ENCODE data around the gene DOK6. TPM values are rescaled to one million over a fixed set of nuclear protein-coding genes. Genes with fewer than 3 reads are reported as not detected.

DOK6 gene
- total and polyA plus RNA-seq, 2 experiments from 2014 or later = 0.29 to 0.42 TPM

DNA sequence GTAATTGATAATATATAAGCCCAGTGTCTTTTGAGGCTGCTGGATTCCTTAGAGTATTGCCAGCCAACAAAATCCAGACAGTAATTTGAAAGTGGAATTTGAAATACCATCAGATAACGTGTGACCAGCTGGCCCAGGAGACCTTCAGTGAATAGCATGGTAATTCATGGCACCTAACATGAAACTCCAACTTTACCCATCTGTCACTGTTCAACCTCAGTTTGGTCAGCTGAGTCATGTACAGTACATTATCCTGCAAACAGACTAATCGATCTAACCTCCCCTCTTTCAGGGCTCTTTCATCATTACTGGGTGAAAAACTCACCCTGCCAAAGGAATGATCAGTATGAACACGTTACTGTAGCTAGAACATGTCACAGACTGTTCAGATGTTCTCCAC lies 230.6 kb downstream of the DOK6 start:
- Mint-ChIP-seq H3K27ac (no peak overlapping the region), H3K4me1 (peaks cover 9% of the 10 kb centered on the region; the same call in 2 of the 3 replicates), H3K4me3 (no peak overlapping the region), H3K27me3 (ENCODE audit: insufficient read depth, low read depth, poor library complexity) (no peaks in the 10 kb centered on the region), H3K36me3 (ENCODE audit: low read depth) (no peaks in the 10 kb centered on the region), H3K9me3 (no peaks in the 10 kb centered on the region)
- H3K4me2 ChIP-seq = no peak overlapping the region
- no peak overlapping the region for H3K4me3 ChIP-seq
- DNase-seq (ENCODE audit: low spot score) (no peak), ATAC-seq (no peak)
- H2AFZ ChIP-seq = no peak overlapping the region
- no peaks in the 10 kb centered on the region for H3K27me3 ChIP-seq (ENCODE audit: insufficient read depth)
- no peaks in the 10 kb centered on the region for H3K79me2 ChIP-seq (replicated peaks; ENCODE audit: insufficient read depth)
- H3K36me3 ChIP-seq (ENCODE audit: insufficient read depth) = no peaks in the 10 kb centered on the region
- H3K9me2 ChIP-seq (ENCODE audit: insufficient read depth) = no peaks in the 10 kb centered on the region
- no peaks in the 10 kb centered on the region for H3K4me1 ChIP-seq (ENCODE audit: insufficient read depth)
- H4K20me1 ChIP-seq (replicated peaks; ENCODE audit: insufficient read depth) = no peaks in the 10 kb centered on the region
- no peak overlapping the region for H3K27ac ChIP-seq (ENCODE audit: low read depth)
- no peak for TF ChIP-seq NANOG (IDR thresholded peaks at IDR 0.05; ENCODE audit: borderline replicate concordance)
- no peak for TF ChIP-seq ZNF114 (CRISPR knock-in tag; IDR thresholded peaks at IDR 0.05)
- TF ChIP-seq POLR2AphosphoS5 (IDR thresholded peaks at IDR 0.05; ENCODE audit: low read depth) = no peak
- no peak for TF ChIP-seq ZNF331 (CRISPR knock-in tag; IDR thresholded peaks at IDR 0.05; ENCODE audit: low read depth)
- TF ChIP-seq JUNB (IDR thresholded peaks at IDR 0.05; ENCODE audit: unreplicated experiment) = no peak
- no peaks in the 10 kb centered on the region for H3F3A ChIP-seq (replicated peaks; ENCODE audit: low read depth)

GRCh38 chr18:69635482-69635881 lies 234.8 kb downstream of the DOK6 start:
- no peak overlapping the region for H2AFZ ChIP-seq
- no peak for DNase-seq (ENCODE audit: low spot score)
- Mint-ChIP-seq H3K9me3 (no peaks in the 10 kb centered on the region), H3K36me3 (ENCODE audit: low read depth) (no peaks in the 10 kb centered on the region), H3K4me1 (peaks cover 8% of the 10 kb centered on the region; the same call in 2 of the 3 replicates), H3K4me3 (no peak overlapping the region), H3K27me3 (ENCODE audit: insufficient read depth, low read depth, poor library complexity) (no peaks in the 10 kb centered on the region), H3K27ac (no peak overlapping the region)
- no peaks in the 10 kb centered on the region for H3K27me3 ChIP-seq (ENCODE audit: insufficient read depth)
- H3K9me2 ChIP-seq (ENCODE audit: insufficient read depth) = no peaks in the 10 kb centered on the region
- no peak overlapping the region for H3K4me2 ChIP-seq
- H3K4me1 ChIP-seq (ENCODE audit: insufficient read depth) = no peaks in the 10 kb centered on the region
- H4K20me1 ChIP-seq (replicated peaks; ENCODE audit: insufficient read depth) = no peaks in the 10 kb centered on the region
- H3K27ac ChIP-seq (ENCODE audit: low read depth) = no peak overlapping the region
- no peaks in the 10 kb centered on the region for H3K36me3 ChIP-seq (ENCODE audit: insufficient read depth)
- no peak overlapping the region for H3K4me3 ChIP-seq
- no peak for ATAC-seq
- H3F3A ChIP-seq (replicated peaks; ENCODE audit: low read depth) = no peaks in the 10 kb centered on the region
- no peaks in the 10 kb centered on the region for H3K79me2 ChIP-seq (replicated peaks; ENCODE audit: insufficient read depth)
- TF ChIP-seq ZNF114 (CRISPR knock-in tag; IDR thresholded peaks at IDR 0.05) = no peak
- no peak for TF ChIP-seq CREB1 (CRISPR knock-in tag; IDR thresholded peaks at IDR 0.05; ENCODE audit: low read depth)
- TF ChIP-seq, protein P1, sequence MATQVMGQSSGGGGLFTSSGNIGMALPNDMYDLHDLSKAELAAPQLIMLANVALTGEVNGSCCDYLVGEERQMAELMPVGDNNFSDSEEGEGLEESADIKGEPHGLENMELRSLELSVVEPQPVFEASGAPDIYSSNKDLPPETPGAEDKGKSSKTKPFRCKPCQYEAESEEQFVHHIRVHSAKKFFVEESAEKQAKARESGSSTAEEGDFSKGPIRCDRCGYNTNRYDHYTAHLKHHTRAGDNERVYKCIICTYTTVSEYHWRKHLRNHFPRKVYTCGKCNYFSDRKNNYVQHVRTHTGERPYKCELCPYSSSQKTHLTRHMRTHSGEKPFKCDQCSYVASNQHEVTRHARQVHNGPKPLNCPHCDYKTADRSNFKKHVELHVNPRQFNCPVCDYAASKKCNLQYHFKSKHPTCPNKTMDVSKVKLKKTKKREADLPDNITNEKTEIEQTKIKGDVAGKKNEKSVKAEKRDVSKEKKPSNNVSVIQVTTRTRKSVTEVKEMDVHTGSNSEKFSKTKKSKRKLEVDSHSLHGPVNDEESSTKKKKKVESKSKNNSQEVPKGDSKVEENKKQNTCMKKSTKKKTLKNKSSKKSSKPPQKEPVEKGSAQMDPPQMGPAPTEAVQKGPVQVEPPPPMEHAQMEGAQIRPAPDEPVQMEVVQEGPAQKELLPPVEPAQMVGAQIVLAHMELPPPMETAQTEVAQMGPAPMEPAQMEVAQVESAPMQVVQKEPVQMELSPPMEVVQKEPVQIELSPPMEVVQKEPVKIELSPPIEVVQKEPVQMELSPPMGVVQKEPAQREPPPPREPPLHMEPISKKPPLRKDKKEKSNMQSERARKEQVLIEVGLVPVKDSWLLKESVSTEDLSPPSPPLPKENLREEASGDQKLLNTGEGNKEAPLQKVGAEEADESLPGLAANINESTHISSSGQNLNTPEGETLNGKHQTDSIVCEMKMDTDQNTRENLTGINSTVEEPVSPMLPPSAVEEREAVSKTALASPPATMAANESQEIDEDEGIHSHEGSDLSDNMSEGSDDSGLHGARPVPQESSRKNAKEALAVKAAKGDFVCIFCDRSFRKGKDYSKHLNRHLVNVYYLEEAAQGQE (IDR thresholded peaks at IDR 0.05; ENCODE audit: unreplicated experiment) = no peak
- no peak for TF ChIP-seq POLR2AphosphoS5 (IDR thresholded peaks at IDR 0.05; ENCODE audit: low read depth)
- no peak for TF ChIP-seq ZNF331 (CRISPR knock-in tag; IDR thresholded peaks at IDR 0.05; ENCODE audit: low read depth)
- TF ChIP-seq, protein P2, sequence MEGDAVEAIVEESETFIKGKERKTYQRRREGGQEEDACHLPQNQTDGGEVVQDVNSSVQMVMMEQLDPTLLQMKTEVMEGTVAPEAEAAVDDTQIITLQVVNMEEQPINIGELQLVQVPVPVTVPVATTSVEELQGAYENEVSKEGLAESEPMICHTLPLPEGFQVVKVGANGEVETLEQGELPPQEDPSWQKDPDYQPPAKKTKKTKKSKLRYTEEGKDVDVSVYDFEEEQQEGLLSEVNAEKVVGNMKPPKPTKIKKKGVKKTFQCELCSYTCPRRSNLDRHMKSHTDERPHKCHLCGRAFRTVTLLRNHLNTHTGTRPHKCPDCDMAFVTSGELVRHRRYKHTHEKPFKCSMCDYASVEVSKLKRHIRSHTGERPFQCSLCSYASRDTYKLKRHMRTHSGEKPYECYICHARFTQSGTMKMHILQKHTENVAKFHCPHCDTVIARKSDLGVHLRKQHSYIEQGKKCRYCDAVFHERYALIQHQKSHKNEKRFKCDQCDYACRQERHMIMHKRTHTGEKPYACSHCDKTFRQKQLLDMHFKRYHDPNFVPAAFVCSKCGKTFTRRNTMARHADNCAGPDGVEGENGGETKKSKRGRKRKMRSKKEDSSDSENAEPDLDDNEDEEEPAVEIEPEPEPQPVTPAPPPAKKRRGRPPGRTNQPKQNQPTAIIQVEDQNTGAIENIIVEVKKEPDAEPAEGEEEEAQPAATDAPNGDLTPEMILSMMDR (conservative IDR thresholded peaks at IDR 0.05; ENCODE audit: low read depth in 2 of 2) = no peak
- TF ChIP-seq, protein P3, sequence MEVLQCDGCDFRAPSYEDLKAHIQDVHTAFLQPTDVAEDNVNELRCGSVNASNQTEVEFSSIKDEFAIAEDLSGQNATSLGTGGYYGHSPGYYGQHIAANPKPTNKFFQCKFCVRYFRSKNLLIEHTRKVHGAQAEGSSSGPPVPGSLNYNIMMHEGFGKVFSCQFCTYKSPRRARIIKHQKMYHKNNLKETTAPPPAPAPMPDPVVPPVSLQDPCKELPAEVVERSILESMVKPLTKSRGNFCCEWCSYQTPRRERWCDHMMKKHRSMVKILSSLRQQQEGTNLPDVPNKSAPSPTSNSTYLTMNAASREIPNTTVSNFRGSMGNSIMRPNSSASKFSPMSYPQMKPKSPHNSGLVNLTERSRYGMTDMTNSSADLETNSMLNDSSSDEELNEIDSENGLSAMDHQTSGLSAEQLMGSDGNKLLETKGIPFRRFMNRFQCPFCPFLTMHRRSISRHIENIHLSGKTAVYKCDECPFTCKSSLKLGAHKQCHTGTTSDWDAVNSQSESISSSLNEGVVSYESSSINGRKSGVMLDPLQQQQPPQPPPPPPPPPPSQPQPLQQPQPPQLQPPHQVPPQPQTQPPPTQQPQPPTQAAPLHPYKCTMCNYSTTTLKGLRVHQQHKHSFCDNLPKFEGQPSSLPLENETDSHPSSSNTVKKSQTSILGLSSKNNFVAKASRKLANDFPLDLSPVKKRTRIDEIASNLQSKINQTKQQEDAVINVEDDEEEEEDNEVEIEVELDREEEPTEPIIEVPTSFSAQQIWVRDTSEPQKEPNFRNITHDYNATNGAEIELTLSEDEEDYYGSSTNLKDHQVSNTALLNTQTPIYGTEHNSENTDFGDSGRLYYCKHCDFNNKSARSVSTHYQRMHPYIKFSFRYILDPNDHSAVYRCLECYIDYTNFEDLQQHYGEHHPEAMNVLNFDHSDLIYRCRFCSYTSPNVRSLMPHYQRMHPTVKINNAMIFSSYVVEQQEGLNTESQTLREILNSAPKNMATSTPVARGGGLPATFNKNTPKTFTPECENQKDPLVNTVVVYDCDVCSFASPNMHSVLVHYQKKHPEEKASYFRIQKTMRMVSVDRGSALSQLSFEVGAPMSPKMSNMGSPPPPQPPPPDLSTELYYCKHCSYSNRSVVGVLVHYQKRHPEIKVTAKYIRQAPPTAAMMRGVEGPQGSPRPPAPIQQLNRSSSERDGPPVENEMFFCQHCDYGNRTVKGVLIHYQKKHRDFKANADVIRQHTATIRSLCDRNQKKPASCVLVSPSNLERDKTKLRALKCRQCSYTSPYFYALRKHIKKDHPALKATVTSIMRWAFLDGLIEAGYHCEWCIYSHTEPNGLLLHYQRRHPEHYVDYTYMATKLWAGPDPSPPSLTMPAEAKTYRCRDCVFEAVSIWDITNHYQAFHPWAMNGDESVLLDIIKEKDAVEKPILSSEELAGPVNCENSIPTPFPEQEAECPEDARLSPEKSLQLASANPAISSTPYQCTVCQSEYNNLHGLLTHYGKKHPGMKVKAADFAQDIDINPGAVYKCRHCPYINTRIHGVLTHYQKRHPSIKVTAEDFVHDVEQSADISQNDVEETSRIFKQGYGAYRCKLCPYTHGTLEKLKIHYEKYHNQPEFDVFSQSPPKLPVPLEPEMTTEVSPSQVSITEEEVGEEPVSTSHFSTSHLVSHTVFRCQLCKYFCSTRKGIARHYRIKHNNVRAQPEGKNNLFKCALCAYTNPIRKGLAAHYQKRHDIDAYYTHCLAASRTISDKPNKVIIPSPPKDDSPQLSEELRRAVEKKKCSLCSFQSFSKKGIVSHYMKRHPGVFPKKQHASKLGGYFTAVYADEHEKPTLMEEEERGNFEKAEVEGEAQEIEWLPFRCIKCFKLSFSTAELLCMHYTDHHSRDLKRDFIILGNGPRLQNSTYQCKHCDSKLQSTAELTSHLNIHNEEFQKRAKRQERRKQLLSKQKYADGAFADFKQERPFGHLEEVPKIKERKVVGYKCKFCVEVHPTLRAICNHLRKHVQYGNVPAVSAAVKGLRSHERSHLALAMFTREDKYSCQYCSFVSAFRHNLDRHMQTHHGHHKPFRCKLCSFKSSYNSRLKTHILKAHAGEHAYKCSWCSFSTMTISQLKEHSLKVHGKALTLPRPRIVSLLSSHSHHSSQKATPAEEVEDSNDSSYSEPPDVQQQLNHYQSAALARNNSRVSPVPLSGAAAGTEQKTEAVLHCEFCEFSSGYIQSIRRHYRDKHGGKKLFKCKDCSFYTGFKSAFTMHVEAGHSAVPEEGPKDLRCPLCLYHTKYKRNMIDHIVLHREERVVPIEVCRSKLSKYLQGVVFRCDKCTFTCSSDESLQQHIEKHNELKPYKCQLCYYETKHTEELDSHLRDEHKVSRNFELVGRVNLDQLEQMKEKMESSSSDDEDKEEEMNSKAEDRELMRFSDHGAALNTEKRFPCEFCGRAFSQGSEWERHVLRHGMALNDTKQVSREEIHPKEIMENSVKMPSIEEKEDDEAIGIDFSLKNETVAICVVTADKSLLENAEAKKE (CRISPR knock-in tag; IDR thresholded peaks at IDR 0.05) = no peak
- no peak for TF ChIP-seq NANOG (IDR thresholded peaks at IDR 0.05; ENCODE audit: borderline replicate concordance)
- TF ChIP-seq STAT1 (IDR thresholded peaks at IDR 0.05; ENCODE audit: unreplicated experiment) = no peak
- TF ChIP-seq EZH2 (IDR thresholded peaks at IDR 0.05; ENCODE audit: low read depth, unreplicated experiment) = no peak
- no peak for TF ChIP-seq JUNB (IDR thresholded peaks at IDR 0.05; ENCODE audit: unreplicated experiment)
